Measurements from ENCODE around the gene PFAS.

PFAS gene

DNA sequence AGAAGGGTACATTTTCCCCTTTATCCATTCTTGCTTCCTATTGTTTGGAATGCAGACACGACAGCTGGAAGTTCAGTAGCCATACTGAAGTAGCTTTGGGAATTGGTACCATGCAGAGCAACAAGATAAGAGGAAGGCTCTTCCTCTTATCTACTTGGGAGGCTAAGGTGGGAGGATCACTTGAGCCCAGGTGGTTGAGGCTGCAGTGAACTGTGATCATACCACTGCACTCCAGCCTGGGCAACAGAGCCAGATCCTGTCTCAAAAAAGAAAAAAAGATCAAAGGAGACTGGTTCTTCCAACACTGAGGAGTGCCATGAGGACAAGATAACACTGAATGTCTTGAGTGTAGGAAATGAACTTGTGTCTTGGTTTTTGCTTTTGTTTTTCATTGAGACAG lies 23.3 kb downstream of the PFAS start:
- H3K4me3 ChIP-seq (ENCODE audit: low read length) = no peak overlapping the region
- no peak for DNase-seq (ENCODE audit: low read depth)
- TF ChIP-seq, protein P1, sequence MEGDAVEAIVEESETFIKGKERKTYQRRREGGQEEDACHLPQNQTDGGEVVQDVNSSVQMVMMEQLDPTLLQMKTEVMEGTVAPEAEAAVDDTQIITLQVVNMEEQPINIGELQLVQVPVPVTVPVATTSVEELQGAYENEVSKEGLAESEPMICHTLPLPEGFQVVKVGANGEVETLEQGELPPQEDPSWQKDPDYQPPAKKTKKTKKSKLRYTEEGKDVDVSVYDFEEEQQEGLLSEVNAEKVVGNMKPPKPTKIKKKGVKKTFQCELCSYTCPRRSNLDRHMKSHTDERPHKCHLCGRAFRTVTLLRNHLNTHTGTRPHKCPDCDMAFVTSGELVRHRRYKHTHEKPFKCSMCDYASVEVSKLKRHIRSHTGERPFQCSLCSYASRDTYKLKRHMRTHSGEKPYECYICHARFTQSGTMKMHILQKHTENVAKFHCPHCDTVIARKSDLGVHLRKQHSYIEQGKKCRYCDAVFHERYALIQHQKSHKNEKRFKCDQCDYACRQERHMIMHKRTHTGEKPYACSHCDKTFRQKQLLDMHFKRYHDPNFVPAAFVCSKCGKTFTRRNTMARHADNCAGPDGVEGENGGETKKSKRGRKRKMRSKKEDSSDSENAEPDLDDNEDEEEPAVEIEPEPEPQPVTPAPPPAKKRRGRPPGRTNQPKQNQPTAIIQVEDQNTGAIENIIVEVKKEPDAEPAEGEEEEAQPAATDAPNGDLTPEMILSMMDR (conservative IDR thresholded peaks at IDR 0.05; ENCODE audit: low read length) = no peak

DNA sequence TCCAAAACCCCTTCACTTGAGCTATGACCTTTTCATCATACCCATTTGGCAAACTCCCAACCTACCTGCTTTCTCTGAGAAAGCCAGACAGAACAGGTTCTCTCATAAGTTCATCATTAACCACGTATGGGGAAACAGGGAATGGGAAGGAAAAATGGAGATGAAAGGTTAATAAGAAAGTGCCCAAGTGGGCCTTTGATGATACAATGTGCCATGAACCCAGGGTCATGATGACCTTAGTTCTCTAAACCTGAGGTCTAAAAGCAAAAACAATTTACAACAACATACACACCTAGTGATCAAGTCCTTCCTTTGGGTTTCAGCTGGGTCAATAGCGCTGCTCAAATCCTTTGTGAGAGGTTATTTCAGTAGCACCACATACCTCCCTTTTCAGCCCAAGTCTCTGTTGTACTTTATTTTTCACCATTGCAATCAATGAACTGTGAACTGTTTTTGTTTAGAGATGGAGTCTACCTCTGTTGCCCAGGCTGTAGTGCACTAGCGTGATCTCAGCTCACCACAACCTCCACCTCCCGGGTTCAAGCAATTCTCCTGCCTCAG lies 24.9 kb downstream of the PFAS start:
- TF ChIP-seq, protein P1 (conservative IDR thresholded peaks at IDR 0.05; ENCODE audit: low read length) = no peak
- no peak for DNase-seq (ENCODE audit: low read depth)
- H3K4me3 ChIP-seq (ENCODE audit: low read length) = no peak overlapping the region

DNA sequence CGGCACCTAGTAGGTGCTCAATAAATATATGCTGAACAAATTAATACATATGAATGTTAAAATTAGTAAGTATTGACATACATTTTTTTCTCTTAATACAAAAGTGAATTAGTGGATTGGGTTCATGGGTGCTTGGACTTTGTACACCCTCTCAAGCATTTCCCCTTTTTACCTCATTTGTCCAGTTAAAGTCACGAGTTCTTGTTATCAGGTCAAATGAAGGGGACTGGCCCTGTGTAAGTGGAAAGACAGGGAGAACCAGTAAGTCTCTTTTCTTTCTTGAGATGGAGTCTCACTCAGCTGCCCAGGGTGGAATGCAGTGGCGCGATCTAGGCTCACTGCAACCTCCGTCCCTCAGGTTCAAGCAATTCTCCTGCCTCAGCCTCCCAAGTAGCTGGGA lies 25.7 kb downstream of the PFAS start:
- no peak overlapping the region for H3K4me3 ChIP-seq (ENCODE audit: low read length)
- TF ChIP-seq, protein P1 (conservative IDR thresholded peaks at IDR 0.05; ENCODE audit: low read length) = no peak
- DNase-seq (ENCODE audit: low read depth) = no peak

DNA sequence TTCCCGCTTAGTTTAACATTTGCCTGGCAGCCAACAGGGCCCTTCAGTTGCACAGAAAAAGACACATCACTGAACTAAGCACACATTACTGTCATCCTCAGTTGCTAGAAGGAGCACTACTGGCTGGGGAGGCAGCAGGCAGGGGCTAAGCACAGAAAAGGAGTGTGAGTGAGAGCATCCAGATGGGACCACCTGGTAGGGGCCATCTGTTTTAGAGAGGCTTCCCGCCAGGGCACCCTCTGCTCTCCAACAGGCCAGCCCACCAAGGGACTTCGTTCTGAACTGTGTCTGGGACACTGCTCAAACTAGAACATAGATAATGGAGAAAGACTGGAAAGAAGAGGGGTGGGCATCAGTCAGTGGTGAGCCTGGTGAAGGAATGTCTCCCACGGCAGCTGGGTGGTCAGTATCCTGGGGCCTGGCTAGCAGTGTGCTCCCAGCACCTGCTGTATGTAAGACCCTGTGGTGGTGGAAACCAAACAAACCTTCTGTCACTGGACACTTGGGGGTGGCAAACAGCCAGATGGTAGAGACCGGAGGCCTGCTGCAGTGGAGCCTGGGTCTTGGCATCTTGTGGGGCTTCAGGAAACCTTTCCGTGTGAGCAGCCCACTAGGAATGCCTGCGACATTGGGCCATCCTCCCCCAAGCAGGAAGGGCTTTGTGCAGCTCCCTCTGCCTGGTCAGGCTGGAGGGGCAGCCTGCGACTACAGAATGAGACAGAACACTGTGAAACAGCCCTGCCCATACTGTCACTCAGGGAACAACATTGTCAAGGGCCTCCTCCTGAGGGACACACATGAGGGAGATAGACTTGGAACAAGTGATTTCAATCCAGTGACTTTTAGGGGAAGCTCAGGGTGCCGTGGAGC lies 26.6 kb downstream of the PFAS start:
- TF ChIP-seq, protein P1 (conservative IDR thresholded peaks at IDR 0.05; ENCODE audit: low read length) = no peak
- no peak overlapping the region for H3K4me3 ChIP-seq (ENCODE audit: low read length)
- DNase-seq (ENCODE audit: low read depth) = no peak

DNA sequence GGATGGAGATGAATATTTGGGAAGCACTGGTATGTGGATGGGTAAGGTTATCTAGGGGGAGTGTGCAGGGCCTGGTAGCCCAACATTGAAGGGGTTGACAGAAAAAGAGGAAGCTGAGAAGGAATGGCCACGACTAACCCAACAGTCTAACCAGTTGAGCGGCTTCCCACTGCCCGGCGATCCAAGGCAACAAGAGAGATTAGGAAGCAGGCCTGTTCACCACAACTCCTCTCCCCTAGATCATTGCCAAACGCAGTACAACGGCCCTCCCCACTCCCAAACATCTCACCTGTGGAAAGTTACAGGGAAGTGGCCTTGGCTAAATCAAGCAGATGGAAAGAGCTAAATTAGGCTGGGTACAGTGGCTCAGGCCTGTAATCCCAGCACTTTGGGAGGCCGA lies 28.2 kb downstream of the PFAS start:
- H3K4me3 ChIP-seq (ENCODE audit: low read length) = no peak overlapping the region
- no peak for DNase-seq (ENCODE audit: low read depth)
- TF ChIP-seq, protein P1 (conservative IDR thresholded peaks at IDR 0.05; ENCODE audit: low read length) = no peak

DNA sequence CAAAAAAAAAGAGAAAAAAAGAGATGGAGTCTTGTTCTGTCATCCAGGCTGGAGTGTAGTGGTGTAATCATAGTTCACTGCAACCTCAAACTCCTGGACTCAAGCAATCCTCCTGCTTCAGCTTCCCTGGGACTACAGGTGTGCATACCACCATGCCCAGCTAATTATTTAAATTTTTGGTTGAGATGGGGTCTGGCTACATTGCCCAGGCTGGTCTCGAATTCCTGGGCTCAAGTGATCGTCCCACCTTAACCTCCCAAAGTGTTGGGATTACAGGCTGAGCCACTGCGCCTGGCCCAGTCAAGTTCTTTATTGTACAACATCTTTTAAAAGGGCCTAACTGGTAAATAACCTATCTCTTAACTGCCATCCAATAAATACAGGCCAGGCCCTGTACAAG lies 33.3 kb downstream of the PFAS start:
- TF ChIP-seq, protein P1 (conservative IDR thresholded peaks at IDR 0.05; ENCODE audit: low read length) = no peak
- H3K4me3 ChIP-seq (ENCODE audit: low read length) = no peak overlapping the region
- no peak for DNase-seq (ENCODE audit: low read depth)

DNA sequence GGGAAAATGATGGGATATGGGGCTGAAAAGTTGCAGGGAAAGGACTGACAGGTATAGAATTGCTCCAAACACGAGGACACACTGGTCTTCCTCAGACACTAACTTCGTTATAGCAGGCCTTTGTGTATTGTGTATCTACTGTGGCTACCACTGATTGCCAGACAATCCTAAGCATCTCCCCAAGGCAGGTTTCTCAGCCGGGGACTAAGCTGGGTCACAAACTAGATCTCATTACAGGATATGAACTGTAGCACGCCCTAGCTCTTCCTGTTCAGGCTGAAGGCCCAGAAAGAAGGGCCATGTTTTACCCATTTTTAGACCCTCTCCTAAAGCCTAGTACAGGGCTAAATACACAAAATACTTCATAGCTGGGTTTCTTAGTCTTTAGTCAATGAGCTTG lies 34.3 kb downstream of the PFAS start:
- TF ChIP-seq, protein P1 (conservative IDR thresholded peaks at IDR 0.05; ENCODE audit: low read length) = no peak
- no peak overlapping the region for H3K4me3 ChIP-seq (ENCODE audit: low read length)
- no peak for DNase-seq (ENCODE audit: low read depth)
